ENCODE data around the gene C17orf113.
"Not testable (repeated sequence)": the region's sequence is repeated elsewhere in the genome, so short reads cannot be mapped to it uniquely, and the experiment has no call there.

Gene C17orf113

GRCh38 chr17:42013740-42014139, 36.7 kb downstream of the C17orf113 start:
- not testable (repeated sequence) for DNase-seq

GRCh38 chr17:42012363-42012762, 38.0 kb downstream of the C17orf113 start:
- DNase-seq: not testable (repeated sequence)

GRCh38 chr17:42010898-42011516, 39.4 kb downstream of the C17orf113 start:
- no peak for DNase-seq

GRCh38 chr17:42010266-42010680, 40.1 kb downstream of the C17orf113 start:
- DNase-seq: not testable (repeated sequence)

GRCh38 chr17:42009170-42009569, 41.2 kb downstream of the C17orf113 start:
- no peak for DNase-seq

GRCh38 chr17:42005166-42005565, 45.2 kb downstream of the C17orf113 start:
- no peak for DNase-seq

- no peak for DNase-seq
These were observed 47.6 kb downstream of the C17orf113 start for GRCh38 chr17:42002792-42003301.

GRCh38 chr17:42002175-42002791, 48.1 kb downstream of the C17orf113 start:
- DNase-seq: no peak

- no peak for DNase-seq
These were observed 48.7 kb downstream of the C17orf113 start for GRCh38 chr17:42001729-42002128.

GRCh38 chr17:42000413-42001133, 49.8 kb downstream of the C17orf113 start:
- no peak for DNase-seq

- no peak for DNase-seq
These were observed 51.9 kb downstream of the C17orf113 start for GRCh38 chr17:41998497-41998896.

- DNase-seq: no peak
These were observed 53.6 kb downstream of the C17orf113 start for GRCh38 chr17:41996855-41997164.

- DNase-seq: no peak
These were observed 57.8 kb downstream of the C17orf113 start for GRCh38 chr17:41992576-41992975.

- no peak for DNase-seq
These were observed 60.5 kb downstream of the C17orf113 start for GRCh38 chr17:41989702-41990419.

GRCh38 chr17:41988418-41988817, 62.0 kb downstream of the C17orf113 start:
- no peak for DNase-seq

All from activated effector memory CD4-positive, alpha-beta T cell treated with anti-CD3 and anti-CD28 coated beads, Interleukin-2, amount 50 U/mL, for 16 hours (primary cell).